ENCODE results near the gene RAMAC.
"Not testable (repeated sequence)": the region's sequence is repeated elsewhere in the genome, so short reads cannot be mapped to it uniquely, and the experiment has no call there.

RAMAC gene

DNA sequence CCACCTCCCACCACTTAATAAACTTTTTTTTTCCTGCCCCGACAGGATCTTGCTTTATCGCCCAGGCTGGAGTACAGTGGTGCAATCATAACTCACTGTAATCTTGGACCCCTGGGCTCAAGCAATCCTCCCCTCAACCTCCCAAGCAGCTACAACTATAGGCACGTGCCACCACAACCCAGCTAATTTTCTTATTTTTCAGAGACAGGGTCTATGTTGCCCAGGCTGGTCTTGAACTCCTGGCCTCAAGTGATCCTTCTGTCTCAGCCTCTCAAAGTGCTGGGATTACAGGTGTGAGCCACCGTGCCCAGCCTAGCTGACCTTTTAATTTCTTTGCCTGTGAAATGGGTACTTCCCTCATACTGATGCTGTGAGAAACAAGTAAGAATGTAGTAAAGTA, 29.4 kb downstream of the RAMAC start:
- no peak for DNase-seq

DNA sequence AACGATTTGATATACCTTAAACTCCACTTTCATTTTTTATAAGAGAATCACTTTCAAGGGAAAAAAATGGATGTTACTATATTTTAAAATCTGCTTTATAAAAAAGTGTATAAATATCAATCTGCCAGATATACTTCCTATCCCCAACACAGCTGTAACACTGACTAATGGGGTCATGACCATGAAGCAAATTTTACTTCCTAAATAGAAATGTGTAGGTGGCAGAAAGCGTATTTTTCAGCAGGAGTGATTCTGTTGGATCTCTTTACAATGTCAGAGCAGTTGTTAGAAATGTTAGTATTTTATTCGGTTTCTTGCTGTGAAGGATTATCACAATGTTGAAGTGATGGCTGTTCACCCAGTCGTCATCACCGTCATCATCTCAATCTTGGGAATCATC, 30.9 kb downstream of the RAMAC start:
- DNase-seq: no peak

DNA sequence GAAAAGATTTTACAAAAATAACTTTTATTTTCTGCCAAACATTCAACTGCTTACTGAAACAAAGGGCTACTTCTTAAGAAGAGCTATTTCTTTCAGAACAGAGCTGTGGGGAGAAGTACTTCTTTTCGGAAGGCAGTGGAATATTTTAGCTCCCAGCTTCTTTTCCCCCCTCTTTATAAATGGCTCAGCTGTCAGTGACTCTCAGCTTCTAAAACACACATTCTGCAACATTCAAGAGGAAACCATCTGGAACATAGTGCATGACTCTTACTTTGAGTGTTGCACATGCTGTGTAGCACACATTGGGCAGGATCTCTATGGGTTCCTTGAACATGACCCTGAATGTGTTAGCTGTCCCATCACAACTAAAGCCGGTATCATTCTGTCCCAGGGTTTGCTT, 32.4 kb downstream of the RAMAC start:
- DNase-seq: no peak

DNA sequence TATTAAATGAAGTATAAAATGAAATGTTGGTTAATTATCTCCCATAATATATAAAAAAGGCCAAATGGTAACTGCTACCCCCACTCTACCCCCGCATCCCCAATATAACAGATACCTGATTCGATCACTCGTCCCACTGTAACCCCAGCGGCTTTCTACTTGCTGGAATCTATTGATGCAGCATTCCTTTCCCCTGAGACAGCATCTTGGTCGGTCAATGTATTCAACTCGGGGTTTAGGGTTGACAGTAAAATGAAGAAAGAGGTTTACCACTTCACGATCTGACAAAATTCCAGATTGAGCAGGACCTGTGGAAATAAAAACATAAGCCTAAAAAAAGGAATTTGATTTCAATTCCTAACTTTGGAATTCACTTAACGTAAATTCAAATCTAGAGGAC, 44.0 kb downstream of the RAMAC start:
- DNase-seq: no peak

DNA sequence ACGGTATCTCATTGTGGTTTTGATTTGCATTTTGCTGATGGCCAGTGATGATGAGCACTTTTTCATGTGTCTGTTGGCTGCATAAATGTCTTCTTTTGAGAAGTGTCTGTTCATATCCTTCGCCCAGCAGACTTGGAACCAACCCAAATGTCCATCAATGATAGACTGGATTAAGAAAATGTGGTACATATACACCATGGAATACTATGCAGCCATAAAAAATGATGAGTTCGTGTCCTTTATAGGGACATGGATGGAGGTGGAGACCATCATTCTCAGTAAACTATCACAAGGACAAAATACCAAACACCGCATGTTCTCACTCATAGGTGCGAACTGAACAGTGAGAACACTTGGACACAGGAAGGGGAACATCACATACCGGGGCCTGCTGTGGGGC, 45.2 kb downstream of the RAMAC start:
- not testable (repeated sequence) for DNase-seq

DNA sequence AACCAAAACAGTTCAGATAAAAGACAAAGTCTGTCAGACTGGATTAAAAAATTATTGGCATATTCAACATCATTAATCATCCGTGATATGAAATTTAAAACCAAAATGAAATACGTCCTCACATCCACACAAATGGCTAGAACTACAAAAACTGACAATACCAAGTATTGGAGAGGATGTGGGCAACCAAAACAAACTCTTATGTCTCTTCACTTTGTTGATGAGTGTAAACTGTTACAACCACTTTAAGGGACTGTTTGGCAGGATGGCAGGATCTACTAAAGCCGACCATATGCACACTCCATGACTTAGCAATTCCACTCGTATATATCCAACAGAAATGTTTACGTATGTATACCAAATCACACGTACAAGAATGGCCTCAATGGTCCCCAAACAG, 50.2 kb downstream of the RAMAC start:
- DNase-seq: no peak

DNA sequence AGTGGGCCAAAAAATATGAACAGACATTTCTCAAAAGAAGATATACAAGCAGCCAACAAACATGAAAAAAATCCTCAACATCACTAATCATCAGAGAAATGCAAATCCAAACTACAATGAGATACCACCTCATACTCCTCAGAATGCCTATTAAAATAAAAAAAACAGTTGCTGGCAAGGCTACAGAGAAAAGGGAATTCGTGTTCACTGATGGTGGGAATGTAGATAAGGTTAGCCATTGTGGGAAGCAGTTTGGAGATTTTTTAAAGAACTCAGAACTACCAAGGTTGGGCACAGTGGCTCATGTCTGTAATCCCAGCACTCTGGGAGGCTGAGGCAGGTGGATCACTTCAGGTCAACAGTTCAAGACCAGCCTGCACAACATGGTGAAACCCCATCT, 53.2 kb downstream of the RAMAC start:
- no peak for DNase-seq
